ENCODE results near the gene UFSP2.

Gene UFSP2

DNA sequence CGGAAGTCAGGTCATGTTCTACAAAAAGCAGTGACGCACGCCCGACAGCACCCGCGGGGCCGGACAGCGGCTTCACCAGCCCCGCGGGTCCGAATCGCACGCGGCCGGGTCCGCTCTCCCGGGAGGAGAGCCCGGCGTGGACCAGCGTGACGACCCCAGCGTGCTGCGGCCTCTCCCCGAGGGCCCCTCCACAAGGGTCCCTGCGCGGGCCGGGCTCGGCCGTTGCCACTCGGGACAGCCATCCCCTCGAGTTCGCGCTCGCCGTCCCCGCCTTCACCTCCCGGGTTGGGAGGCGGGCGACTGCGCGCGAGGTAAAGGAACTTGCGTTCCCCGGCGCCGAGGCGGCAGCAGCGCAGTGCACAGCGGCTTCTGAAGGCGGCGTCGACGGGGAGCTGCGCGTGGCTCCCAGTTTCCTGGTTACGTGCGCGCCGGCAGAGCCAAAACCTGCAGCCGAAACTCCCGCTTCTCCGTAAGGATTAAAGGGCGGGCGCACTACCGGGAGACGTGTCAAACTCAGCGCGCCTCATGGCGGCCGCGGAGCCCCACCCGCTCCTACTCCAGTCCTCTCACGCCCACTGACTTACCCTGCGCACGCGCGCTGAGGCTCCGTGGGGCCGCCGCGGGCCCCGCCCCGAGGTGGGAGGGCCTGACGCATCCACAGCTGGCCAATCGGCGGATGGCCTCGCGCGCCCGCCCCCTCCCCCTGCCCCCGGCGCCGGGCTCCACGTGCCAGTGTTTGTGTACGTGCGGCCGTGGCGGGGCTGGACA, 29.6 kb downstream of the UFSP2 start:
- H3K4me3 ChIP-seq (ENCODE audit: low read length): peak overlapping the region; percentile 72
- peak; percentile 89 for DNase-seq (ENCODE audit: low read depth)
- TF ChIP-seq, protein P1, sequence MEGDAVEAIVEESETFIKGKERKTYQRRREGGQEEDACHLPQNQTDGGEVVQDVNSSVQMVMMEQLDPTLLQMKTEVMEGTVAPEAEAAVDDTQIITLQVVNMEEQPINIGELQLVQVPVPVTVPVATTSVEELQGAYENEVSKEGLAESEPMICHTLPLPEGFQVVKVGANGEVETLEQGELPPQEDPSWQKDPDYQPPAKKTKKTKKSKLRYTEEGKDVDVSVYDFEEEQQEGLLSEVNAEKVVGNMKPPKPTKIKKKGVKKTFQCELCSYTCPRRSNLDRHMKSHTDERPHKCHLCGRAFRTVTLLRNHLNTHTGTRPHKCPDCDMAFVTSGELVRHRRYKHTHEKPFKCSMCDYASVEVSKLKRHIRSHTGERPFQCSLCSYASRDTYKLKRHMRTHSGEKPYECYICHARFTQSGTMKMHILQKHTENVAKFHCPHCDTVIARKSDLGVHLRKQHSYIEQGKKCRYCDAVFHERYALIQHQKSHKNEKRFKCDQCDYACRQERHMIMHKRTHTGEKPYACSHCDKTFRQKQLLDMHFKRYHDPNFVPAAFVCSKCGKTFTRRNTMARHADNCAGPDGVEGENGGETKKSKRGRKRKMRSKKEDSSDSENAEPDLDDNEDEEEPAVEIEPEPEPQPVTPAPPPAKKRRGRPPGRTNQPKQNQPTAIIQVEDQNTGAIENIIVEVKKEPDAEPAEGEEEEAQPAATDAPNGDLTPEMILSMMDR (conservative IDR thresholded peaks at IDR 0.05; ENCODE audit: low read depth, low read length): no peak

DNA sequence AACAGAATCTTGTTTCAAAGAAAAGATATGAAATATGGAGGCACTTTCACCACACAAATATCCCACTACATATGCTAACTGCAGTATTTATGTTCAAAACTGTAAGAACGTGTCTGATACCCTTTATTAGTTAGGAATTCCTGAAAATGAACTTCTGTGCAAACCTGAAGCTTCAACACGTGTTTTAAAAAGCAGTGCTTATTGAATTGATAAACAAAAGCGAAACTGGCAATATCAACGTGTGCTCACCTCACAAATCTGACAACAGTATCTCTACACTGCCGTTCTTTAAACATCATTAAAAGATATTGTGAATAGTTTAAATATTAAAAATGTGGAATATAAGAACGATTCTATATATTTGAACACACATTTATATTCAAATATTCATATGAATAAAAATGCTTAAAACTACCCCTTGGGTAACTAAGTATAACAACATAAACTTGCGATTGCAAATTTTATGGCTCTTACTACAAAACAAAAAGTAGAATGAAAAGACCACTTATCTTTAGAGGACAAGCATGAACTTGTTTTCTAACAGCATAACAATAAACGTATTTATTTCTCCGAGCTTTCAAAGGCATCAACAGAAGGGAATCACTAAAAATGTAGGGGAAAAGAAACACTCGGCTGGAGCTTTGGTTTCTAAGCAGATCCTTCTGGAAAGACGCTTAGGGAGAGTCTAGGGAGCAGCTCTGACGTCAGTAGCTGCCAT, 30.4 kb downstream of the UFSP2 start, which contains the start of gene LRP2BP:
Gene LRP2BP (minus strand): TSS at position 687 of the 718 bp plus-strand sequence. CDS start 17,738 bp downstream, outside the sequence.
- peak within 1 kb of the TSS; percentile 72 for H3K4me3 ChIP-seq (ENCODE audit: low read length)
- TF ChIP-seq, protein P1 (conservative IDR thresholded peaks at IDR 0.05; ENCODE audit: low read depth, low read length): no peak
- DNase-seq (ENCODE audit: low read depth): peak; percentile 75

DNA sequence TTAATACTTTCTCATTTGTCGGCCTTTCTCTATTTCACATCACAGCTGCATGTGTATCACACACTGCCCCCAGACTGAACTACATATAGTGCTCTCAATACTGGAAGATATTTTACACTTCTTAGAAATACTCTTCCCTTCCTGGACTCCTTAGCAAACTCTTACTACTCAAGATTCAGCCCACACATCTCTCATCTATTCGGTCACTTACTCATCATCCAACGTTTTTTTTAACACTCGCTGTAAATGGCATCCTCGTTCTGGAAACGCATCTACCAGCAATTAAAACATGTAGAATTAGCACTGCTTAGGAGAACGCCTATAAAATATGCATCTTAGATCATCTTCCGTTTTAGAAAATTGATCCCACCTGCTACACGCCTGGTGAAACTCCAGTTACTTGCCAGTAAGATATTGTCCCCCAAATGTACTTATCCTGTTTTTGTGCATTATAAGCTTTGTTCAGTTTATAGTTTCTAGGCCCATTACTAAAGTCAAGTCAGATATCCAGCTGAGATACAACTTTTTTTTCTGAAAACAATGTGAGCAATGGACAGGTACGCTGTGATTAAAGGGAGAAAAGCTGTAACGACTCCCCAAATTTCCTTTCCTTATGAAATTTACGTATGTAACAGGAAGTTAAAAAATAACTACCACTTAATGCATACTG, 31.1 kb downstream of the UFSP2 start:
- H3K4me3 ChIP-seq (ENCODE audit: low read length): no peak overlapping the region
- TF ChIP-seq, protein P1 (conservative IDR thresholded peaks at IDR 0.05; ENCODE audit: low read depth, low read length): no peak
- DNase-seq (ENCODE audit: low read depth): no peak

DNA sequence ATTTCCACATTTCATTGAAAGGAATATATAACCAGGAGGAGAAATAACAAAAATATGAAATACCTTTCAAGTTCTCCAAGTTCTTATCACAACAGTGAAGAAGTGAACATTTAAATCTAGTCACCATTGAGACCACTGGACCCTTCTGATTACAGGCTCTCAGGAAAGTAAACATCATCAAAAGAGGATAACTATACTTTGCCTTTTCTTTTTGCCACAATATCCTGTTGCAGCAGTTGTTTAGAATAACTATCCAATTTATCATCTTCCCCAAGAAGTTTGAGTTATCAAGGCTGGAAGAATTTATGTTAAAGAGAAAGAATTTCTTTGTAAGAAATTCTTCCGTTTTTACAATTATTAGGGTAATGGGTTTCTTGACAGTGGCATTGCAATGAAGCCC, 33.6 kb downstream of the UFSP2 start:
- TF ChIP-seq, protein P1 (conservative IDR thresholded peaks at IDR 0.05; ENCODE audit: low read depth, low read length): no peak
- no peak for DNase-seq (ENCODE audit: low read depth)
- H3K4me3 ChIP-seq (ENCODE audit: low read length): no peak overlapping the region

DNA sequence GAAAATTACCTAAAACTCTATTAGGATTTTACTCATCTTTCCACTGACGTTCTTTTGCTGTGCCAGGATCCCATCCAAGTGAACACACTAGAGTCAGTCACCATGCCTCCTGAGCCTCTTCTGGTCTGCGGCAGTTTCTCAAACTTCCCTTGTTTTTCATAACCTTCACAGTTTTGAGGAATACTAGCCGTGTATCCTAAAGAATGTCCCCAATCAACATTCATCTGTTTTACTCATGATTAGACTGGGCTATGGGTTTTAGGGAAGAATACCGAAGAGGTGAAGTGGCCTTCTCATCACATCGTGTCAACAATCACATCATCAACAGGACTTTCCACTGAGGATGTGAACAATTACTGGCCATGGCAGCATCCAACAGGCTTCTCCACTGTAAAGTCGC, 34.8 kb downstream of the UFSP2 start:
- no peak overlapping the region for H3K4me3 ChIP-seq (ENCODE audit: low read length)
- DNase-seq (ENCODE audit: low read depth): no peak
- TF ChIP-seq, protein P1 (conservative IDR thresholded peaks at IDR 0.05; ENCODE audit: low read depth, low read length): no peak

DNA sequence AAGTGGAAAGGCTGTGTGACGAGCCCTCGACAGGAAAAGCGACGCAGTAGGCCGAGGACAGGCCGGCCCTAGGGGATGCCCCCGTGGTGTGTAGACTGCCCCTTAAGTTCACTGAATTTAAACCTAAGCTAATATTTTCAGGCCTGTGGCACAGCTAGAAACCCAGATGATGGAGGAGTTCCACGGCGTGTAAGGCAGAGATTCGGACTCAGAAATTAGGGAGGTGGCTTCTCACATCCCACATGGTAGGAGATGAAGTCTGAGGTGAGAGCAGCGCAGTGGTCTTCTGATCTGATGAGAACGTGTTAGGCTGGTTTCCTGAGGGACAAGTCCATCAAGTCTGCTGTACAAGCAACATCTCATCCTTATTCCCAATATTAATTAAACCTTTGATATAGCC, 37.8 kb downstream of the UFSP2 start:
- H3K4me3 ChIP-seq (ENCODE audit: low read length): no peak overlapping the region
- TF ChIP-seq, protein P1 (conservative IDR thresholded peaks at IDR 0.05; ENCODE audit: low read depth, low read length): no peak
- DNase-seq (ENCODE audit: low read depth): no peak
